Non-pigmented ciliary epithelial cell (primary cell): ENCODE results near the gene EPHA3.

Experiments used
- DNase-seq: peaks from one replicate; pipeline ENCODE4 v3.0.0-alpha.2; 2010; ENCODE audit warnings: low read depth

Gene EPHA3

GRCh38 chr3:89145995-89146394, 38.6 kb downstream of the EPHA3 start:
- DNase-seq, result peak; percentile 84

DNA sequence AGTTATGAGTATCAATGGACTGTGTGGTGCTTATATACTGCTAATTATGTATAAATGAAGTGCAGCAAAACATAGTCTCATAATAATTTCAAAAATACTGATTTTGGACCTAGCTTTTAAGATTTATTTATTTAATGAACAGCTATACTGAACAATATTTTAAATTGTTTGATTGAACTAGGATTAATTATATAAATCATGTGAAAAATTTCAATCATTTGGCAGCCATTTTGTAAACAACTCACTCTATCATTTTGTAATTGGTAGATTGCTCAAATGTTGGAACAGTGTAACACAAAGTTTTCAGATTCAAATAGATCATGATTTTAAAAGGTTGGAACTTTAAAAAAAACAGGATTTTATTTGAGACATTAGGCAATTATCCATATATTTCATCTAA, 47.0 kb downstream of the EPHA3 start:
- no peak for DNase-seq

- DNase-seq, result no peak
These were observed 48.4 kb downstream of the EPHA3 start for GRCh38 chr3:89155811-89156210.

DNA sequence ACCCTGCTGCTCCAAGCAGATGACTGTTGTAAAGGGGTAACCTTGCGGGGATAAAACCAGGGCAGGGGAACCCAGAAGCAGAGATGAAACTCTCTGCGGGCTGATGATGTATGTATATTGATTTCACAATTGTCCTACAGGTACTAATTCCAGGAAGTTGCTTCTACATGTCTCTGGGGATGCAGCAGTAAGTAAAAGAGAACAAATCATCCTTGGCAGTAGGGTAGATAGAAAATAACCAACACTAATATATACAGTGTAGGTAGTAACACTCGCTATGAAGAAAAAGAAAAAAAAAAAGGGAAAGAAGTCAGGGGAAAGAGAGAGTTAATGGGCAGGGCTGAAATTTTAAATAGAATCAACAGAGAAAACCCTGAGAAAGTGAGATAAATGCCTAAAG, 50.2 kb downstream of the EPHA3 start:
- no peak for DNase-seq

DNA sequence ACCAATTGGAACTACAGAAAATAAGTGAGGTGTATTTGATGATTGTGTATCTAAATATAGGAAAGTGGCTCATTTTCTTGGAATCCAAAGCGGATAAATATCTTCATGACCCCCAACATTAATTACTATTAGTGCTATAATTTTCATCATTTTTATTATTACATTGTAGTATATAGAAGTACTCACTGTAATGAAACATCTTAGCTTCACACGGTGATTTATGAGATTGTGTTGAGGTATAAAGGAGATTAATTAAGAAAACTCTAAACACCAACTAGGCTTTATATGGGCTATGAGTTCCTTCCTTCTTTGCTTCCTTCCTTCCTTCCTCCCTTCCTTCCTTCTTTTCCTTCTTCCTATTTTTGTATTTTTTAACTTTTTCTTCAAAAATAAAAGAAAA, 52.2 kb downstream of the EPHA3 start:
- no peak for DNase-seq

GRCh38 chr3:89164774-89165173, 57.4 kb downstream of the EPHA3 start:
- DNase-seq, result no peak

DNA sequence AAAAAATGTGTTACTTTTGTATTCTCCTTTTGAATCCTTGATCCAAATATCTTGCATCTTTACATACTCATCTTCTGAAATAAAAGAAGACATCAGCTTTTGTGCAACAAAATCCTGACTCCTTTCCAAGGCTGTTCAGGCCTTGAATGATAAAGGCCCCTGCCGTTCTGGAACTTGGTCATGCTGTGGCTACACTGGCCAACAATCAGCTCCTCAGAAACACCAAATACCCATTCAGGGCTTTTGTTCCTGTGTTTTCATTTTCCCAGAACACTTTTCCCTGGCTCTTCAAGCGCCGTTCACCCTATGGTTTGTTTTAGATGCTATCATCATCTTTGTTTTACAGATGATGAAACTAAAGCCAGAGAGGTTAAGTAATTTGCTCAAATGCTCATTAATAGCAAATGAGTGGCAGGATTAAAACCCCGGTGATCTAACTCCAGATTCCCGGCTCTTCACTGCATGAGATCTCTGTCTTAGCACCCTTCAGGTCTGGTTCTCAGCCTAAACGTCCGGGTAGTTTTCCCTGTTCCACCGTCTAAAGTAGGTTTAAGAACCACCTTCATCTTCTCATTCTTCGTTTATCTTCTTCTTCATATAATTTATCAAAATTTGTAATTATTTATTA, 58.3 kb downstream of the EPHA3 start:
- no peak for DNase-seq

- no peak for DNase-seq
These were observed 64.5 kb downstream of the EPHA3 start for GRCh38 chr3:89171687-89172545.

DNA sequence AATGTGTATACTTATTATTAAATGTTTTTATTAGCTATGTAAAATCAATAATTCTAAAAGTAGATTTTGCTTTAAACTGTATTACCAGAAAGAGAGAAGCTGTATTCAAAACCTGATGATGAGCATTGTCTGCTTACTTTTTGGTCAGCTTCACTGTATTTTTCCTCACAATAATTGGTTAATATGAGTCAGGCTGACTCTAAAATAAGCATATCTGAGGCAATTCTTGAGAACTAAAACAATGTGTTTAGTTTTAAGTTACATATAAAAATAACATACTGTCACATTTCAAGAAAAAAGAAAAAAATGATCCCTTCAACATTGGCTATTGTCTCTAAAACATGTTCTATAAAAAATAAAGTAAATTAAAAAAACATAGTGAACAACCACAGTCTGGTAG, 66.1 kb downstream of the EPHA3 start:
- DNase-seq, result no peak

DNA sequence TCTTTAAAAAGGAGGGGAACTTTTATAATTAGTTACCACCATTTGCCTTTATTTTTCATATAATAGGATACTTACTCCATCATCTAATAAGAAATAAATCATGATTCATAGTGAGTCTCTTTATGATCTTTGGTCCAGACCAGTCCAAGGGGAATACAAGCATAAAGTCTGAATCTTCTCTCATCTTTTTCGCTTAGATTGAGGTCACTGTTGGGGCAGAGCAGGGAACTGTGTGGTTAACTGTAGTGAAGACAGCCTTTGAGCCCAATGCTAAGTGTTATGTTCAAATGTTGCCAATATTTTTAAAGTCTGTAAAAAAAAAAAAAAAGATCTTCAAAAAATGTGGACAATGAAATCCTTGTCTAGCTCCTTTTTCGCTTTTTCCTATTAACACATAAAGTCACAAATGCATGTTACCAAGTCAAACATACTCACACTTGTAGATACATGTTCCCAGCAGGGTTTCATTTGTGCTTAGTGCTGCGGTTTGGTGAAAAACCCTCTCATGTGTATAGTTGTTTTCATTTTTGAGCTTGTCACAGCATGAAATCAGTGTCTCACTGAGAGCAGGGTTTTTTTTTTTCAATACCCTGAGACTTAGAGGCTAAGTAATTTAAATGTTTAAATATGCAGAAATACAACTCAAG, 72.1 kb downstream of the EPHA3 start:
- DNase-seq, result peak; percentile 37

DNA sequence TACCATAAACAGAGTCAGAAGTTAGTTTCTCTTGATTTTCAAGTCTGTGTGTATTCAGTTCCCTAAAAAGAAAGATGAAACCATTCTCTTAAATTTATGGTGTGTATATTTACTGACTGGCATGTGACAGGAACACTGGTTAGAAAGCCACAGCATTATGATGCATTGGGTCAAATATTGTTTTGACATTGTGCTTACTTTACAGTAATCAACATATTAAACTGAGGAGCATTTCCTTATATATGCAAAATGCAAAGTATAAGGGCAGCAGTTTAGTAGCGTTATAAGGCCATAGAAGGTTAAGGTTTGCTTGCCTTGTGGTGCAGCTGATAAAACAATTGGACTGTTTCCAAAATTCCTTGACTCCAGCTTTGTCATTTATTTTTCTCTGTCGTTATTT, 72.9 kb downstream of the EPHA3 start:
- no peak for DNase-seq

GRCh38 chr3:89182056-89182455, 74.6 kb downstream of the EPHA3 start:
- DNase-seq, result no peak

DNA sequence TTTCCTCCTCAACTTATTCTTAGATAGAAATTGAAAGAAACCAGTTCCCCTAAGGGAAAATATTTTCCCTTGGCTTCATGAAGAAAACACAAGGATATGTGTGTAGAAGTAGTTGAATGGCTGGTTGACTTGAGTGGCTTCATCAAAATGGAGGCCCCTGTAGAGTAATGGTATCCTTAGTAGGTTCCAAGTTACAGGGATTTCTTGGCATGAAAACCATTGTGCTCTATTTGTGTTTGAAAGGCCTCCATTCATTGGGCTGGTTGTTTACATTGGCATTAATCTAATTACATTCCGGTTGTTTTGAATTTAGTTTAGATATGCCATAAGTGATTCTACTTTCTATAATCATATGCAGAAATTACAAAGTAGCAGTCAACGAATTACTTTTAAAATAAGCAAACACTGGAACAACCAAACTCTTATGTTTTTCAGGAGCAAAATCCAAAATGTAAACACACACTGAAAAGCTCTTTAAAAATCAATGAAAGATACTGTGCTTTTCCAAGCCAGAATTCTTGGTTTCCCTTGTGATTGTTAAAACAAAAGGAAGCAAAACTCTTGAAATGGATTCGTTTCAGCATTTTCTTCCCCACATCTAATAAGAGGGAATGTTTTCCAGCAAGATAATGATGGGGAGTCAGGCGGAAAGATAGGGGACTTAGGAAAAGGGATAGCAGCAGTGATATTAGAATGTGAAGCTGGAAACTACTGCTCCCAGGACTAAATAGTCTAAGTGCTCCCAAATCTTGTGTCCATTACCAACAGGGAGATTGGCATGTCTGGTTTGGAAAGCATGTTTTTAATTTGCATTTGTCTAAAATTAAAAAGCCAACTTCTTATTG, 77.0 kb downstream of the EPHA3 start:
- no peak for DNase-seq

- DNase-seq, result no peak
These were observed 79.0 kb downstream of the EPHA3 start for GRCh38 chr3:89186456-89186855.

- DNase-seq, result no peak
These were observed 91.2 kb downstream of the EPHA3 start for GRCh38 chr3:89198591-89198990.

DNA sequence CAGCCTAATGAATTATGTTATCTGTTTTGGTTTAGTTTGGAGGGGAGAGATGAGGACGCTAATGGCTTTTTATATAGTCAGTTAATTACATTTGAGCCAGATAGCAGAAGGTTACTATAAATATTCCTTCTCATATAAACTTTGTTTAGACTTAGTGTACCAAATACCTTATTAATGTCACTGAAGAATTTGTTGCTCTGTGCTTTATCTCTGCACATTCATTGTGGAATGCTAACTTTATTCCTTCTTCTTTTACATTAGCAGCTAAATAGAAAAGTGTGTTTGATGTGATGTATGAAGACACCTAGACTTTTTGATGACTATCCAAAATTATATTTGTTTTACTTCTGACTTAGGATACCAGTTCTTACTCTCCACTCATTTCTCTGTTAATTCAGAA, 105.2 kb downstream of the EPHA3 start:
- no peak for DNase-seq

GRCh38 chr3:89216016-89216739, 108.8 kb downstream of the EPHA3 start:
- peak; percentile 3 for DNase-seq

GRCh38 chr3:89217148-89217685, 109.8 kb downstream of the EPHA3 start:
- no peak for DNase-seq

DNA sequence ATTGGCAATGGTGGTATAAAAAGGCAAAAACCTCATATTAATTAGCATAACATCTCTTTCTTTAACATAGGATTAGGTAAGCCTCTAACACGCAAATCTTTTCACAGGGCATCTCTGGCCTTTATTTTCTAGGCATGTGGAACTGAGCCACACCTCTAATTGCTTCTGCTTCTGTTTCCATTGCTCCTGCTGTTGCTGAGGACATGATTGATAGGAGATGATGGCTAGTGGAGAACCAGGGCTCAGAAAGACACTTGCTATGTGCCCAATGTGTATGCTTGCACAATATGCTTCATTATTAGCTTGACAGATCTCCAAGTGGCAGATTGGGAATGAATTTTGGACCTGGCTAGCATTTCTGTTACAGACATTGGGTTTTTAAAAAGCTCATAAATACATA, 114.5 kb downstream of the EPHA3 start:
- no peak for DNase-seq

- no peak for DNase-seq
These were observed 115.8 kb downstream of the EPHA3 start for GRCh38 chr3:89223188-89223587.

- peak; percentile 11 for DNase-seq
These were observed 119.8 kb downstream of the EPHA3 start for GRCh38 chr3:89227218-89227617.
